GM21447 (cell line): Measurements from ENCODE around the gene PTPRN2.
"Not testable (repeated sequence)": the region's sequence is repeated elsewhere in the genome, so short reads cannot be mapped to it uniquely, and the experiment has no call there.

Experiments used
- ATAC-seq: cut with Tn5 transposase; IDR thresholded peaks from one replicate; pipeline ENCODE4 v1.9.1; 2021; ENCODE audit not compliant: unreplicated experiment

The PTPRN2 gene

DNA sequence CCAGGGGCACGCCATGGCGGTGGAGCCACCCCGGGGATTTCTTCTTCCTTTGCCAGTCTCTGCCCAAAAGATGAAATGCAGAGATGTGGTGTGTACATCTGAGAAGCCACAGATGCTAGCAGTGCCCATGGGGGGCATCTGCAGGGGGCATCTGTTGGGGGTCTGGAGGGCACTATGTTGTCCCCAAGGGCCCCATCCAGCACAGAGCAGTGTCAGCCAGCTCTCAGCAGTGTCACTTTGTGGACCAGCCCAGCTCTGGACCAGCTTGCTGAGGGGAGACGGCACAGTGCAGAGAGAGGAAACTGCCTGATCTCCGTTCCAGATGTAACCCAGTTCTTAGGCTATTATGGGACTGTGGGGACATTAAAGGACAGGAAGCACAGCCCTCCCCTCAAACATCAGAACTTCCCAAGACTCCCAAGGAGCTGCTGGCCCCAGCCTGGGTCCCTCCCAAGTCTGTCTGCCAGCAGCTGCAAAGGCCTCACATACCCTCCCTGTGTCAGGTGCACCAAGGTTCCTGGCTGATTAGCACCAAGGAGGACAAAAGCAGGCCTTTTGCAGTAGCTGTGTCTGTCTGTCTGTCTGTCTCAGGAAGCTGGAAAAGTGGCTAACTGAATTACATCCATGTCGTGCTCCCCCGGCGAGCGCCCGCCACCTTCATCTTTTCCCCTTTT lies 536.5 kb downstream of the PTPRN2 start:
- ATAC-seq, result no peak

DNA sequence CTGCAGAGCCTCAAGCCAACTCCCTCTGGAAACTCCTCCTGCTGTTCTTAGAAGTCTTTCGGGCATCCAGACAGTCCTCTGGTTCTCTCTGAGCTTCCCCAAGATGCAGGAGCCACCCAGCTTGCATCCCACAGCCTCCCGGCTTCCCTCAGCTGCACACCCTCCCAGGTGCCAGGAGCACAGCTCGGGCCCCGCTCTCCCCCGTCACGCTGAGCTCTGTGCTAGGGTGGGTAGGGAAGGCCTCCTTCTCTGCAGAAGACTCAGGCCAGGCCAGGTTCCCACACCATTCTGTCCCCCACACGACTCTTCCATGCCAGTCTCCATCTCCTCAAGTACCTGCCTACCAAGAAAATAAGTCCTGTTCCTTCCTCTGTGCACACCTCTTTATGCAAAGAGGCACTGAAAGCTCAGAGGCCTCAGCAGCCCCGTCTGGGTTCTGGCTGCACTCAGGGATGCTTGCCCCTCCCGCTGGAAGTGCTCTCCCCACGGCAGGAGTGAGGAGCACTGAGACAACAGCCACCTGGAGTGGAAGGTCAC lies 537.1 kb downstream of the PTPRN2 start:
- ATAC-seq, result no peak

GRCh38 chr7:158049271-158049670 lies 538.4 kb downstream of the PTPRN2 start:
- no peak for ATAC-seq

- ATAC-seq, result no peak
Observed at GRCh38 chr7:158048569-158048968, 539.1 kb downstream of the PTPRN2 start.

GRCh38 chr7:158047391-158048059 lies 540.1 kb downstream of the PTPRN2 start:
- ATAC-seq, result no peak

DNA sequence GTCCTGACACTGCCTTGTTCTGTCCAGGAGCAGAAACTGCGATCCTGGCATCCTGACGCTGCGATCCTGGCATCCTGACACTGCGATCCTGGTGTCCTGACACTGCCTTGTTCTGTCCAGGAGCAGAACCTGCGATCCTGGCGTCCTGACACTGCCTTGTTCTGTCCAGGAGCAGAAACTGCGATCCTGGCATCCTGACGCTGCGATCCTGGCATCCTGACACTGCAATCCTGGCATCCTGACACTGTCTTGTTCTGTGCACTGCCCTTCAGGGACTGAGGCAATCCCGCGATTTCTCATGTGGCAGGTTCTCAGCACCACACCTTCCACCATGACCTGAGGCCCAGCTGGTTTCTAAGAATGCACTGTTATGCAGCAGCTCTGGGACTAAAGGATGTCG lies 541.4 kb downstream of the PTPRN2 start:
- ATAC-seq, result not testable (repeated sequence)

GRCh38 chr7:158044482-158044823 lies 543.2 kb downstream of the PTPRN2 start:
- no peak for ATAC-seq

DNA sequence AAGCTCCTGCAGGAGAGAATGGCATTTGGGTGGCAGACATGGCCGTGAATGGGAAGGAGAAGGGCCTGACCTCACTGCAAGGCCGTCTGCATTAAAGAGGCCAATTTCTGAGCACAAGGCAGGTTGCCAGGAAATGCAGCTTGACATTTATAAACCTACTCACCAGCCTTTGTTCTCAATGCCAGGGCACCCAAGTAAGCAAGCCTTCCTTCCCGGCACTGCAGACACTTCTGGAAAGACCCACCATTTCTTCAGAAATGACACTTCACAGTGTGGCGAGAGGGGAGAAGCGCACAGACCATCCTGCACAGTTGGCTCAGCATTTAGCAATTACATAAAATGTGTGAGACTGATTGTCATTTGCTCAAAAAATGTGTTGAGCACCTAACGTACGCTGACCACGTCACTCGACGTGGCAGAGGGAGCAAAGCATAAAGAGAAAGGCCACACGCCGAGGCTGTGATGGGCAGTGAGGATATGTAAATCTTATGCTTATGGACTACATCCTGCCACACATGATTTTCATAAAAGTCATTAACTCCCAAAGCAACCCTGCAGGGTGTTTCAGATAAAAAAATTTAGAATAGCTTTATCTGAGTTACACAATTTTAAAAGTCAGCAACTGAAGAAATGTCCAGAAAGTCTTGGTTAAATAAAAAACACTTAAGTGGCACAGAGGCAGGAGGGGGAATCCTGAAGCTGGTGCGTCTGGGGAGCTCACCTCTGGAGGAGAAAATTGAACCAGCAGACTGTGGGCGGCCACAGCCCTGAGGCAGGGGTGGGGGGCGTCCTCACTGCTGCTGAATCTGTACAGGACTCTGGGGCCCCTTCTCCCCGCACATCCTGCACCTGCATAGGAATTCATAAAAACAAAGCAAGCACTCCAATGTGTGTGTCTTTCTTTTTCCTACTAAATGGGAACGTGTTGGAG lies 543.8 kb downstream of the PTPRN2 start:
- ATAC-seq, result no peak

DNA sequence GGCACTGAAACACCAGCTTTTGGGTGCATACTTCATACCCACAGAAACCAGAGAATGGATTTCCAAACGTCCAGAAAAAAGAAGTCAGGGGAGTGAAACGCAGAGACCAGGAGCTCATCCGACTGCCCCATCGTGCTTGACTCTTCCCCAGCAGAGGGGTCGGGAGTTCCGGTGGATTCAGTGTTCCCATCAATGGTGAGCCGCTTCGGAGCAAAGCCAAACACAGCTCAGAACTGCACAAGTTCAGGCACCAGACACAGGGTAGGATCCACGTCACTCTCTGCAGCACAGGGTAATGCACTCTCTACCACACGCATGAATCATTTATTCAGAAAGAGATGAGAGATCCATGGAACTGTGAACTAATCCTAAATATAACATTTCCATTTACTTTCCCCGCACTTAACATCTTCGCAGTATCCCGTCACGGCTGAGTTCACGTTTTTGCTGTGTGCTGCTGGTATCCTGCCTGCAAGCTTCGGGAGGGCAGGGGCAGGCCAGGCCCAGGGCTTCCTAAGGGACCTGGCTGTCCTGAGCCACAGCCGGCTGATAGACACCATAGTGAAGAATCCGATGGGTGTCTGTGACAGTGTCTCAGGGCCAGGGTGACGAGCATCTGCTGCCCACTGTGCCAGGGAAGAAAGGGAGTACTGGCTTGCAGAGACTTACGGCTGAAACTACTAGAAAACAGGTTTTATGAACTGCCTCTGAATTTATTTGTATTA lies 545.3 kb downstream of the PTPRN2 start:
- no peak for ATAC-seq

GRCh38 chr7:158040199-158040598 lies 547.4 kb downstream of the PTPRN2 start:
- ATAC-seq, result no peak

- no peak for ATAC-seq
Observed at GRCh38 chr7:158039270-158039669, 548.4 kb downstream of the PTPRN2 start.

DNA sequence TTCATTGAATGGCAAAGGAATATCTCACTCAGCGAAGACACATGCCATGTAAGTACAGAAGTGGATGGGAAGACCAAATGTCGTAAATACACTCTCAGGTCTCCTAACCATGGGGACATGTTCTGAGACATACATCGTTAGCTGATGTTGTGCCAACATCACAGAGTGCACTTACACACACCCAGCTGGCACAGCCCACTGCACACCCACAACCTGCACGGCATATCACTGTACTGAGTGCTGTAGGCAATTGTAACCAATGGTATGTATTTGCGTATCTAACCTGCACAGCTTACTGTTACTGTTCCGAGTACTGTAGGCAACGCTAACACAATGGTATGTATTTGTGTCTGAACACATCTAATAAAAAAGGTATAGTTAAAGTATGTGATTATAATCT lies 550.4 kb downstream of the PTPRN2 start:
- ATAC-seq, result no peak

DNA sequence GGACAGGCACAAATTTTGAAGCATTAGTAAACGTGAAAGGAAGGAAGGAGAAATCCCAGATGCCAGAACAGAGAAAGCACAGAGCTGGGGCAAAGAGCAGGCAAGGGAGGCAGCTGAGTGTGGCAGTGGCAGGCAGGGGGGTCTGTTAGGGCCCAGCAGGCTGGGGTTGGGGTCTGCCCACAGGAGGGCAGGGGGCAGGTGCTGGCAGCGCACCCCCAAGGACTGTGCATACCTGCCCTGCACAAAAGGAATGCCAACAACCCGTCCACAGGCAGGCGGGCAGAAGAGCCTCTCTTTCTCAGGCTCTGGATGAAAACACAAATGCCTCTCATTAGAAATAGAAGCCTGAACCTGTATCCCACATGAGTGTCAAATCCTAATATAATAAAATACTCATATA lies 552.3 kb downstream of the PTPRN2 start:
- no peak for ATAC-seq

- ATAC-seq, result no peak
Observed at GRCh38 chr7:158034571-158034970, 553.1 kb downstream of the PTPRN2 start.

DNA sequence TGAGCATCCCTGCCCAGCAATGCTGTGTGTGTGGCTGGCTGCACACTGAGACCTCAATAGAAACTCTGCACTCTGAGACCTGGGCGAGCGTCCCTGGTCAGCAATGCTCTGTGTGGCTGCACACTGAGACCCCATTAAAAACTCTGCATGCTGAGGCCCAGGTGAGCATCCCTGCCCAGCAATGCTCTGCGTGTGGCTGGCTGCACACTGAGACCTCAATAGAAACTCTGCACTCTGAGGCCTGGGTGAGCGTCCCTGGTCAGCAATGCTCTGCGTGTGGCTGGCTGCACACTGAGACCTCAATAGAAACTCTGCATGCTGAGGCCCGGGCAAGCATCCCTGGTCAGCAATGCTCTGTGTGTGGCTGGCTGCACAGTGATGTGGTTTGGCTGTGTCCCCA lies 553.7 kb downstream of the PTPRN2 start:
- ATAC-seq, result not testable (repeated sequence)

DNA sequence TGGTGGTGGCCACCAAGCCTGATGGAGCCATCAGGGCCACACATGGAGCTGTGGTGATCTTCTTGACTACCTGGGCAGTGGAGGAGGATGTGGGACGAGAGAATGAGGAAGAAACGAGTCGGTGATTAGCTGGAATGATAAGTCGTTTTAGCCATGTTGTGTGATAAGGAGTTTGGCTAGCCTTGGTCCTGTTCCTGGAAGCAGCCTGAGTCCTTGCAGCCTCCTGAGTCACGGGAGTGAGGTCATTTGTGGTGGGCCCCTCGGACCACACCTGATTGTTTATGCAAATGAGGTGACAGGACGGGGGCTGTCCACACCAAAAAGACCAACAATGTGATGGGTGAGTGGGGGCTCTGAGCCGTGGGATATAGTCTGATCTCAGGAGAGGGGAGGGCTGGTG lies 554.4 kb downstream of the PTPRN2 start:
- ATAC-seq, result no peak

DNA sequence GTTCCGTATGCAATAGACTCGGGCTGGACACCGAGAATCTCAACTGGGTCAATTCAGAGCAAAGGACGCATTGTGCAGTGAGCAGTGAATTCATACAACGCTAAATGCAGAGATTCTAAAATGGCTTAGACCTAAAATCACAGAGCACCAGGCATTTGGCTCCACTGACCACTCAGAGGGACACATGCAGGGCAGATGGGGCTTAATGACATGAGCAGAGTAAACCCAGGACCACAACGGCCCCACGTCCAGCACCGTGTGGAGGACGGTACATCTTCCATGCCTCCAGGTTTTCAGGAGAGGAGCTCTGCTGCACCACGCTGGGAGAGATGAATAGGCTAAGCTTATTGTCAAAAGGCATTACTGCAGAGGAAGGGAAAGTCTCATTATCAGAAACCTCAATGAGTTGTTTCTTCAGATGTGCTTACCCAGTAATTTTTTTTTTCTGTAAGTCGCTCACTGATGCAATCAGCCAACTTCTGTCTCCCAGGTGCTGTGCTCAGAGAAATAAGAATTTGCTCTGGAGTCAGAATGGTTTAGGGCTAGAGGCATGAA lies 555.0 kb downstream of the PTPRN2 start:
- ATAC-seq, result no peak

- ATAC-seq, result no peak
Observed at GRCh38 chr7:158031867-158032308, 555.7 kb downstream of the PTPRN2 start.

GRCh38 chr7:158030566-158030965 lies 557.1 kb downstream of the PTPRN2 start:
- ATAC-seq, result no peak

GRCh38 chr7:158030071-158030470 lies 557.6 kb downstream of the PTPRN2 start:
- no peak for ATAC-seq

- ATAC-seq, result no peak
Observed at GRCh38 chr7:158029509-158029908, 558.1 kb downstream of the PTPRN2 start.
